Testis (tissue), 3 donors: Measurements from ENCODE around the gene COPB2. TPM values are rescaled to one million over a fixed set of nuclear protein-coding genes. Genes with fewer than 3 reads are reported as not detected.

Experiments used
- DNase-seq: peaks from one replicate; pipeline ENCODE4 v3.0.0-alpha.2; 2019
- H3K27ac ChIP-seq, 2 donors: fragments of 200-600 bp; sonication (generic); one replicate each; pipeline ENCODE4 v1.5.1; 2019
- H3K27me3 ChIP-seq: fragments of 200-600 bp; sonication (generic); one replicate; pipeline ENCODE4 v1.5.1; 2019
- H3K36me3 ChIP-seq: fragments of 200-600 bp; sonication (generic); one replicate; pipeline ENCODE4 v1.5.1; 2017; ENCODE audit warnings: low read depth; ENCODE audit errors: missing control alignments
- H3K4me1 ChIP-seq: fragments of 200-600 bp; sonication (generic); one replicate; pipeline ENCODE4 v1.5.1; 2019
- H3K4me3 ChIP-seq, 2 donors: fragments of 200-600 bp; sonication (generic); one replicate each; pipeline ENCODE4 v1.5.1; 2017 to 2019
- H3K9me3 ChIP-seq: fragments of 200-600 bp; sonication (generic); one replicate; pipeline ENCODE4 v1.5.1; 2017
- POLR2A ChIP-seq: fragments of 450-650 bp; IDR thresholded peaks from one replicate; pipeline ENCODE4 v1.6.1; 2017; ENCODE audit warnings: antibody characterized with exemption, mild to moderate bottlenecking, moderate library complexity
- WGBS, 2 donors: methylation state at CpG; one replicate each; pipeline ENCODE4 v1.1.5; 2018; 5-methylcytosine and 5-hydroxymethylcytosine counted together
- intact Hi-C: fragments of 100-400 bp; cut with DNase I; formaldehyde crosslinking; loops from one replicate; pipeline ENCODE4 v1.15.1; 2023; ENCODE audit warnings: low total_unique reads
- polyA plus RNA-seq: library from polyadenylated mRNA; stranded (reverse); fragments of 350-450 nt; fragmentation: Illumina TruSeq; extraction: RNeasy Lipid Tissue Mini Kit (QIAGEN cat#74804); gene quantifications from one replicate; pipeline ENCODE4 v1.2.3, GENCODE V29; 2014; ENCODE audit warnings: low read depth, low replicate concordance; ENCODE audit not compliant: insufficient read depth
- total RNA-seq, 2 donors: library from RNA; depleted of rRNA; stranded (reverse); fragments of >200 nt; gene quantifications; one replicate each; pipeline ENCODE4 v1.2.3, GENCODE V29; 2016
- TF ChIP-seq, protein P1 (sequence below), 3 experiments: fragments of 450-650 bp in 2 of 3; fragments of 200-600 bp in 1 of 3; sonication (generic) in 1 of 3; IDR thresholded peaks; one replicate each; pipeline ENCODE4 v1.5.1; 2016 to 2019; ENCODE audit warnings: antibody characterized with exemption in 3 of 3, mild to moderate bottlenecking in 2 of 3, moderate library complexity in 1 of 3

The COPB2 gene
- total and polyA plus RNA-seq, 3 donors from 2014 or later = 63.5 to 76.5 (median 73.8) TPM

DNA sequence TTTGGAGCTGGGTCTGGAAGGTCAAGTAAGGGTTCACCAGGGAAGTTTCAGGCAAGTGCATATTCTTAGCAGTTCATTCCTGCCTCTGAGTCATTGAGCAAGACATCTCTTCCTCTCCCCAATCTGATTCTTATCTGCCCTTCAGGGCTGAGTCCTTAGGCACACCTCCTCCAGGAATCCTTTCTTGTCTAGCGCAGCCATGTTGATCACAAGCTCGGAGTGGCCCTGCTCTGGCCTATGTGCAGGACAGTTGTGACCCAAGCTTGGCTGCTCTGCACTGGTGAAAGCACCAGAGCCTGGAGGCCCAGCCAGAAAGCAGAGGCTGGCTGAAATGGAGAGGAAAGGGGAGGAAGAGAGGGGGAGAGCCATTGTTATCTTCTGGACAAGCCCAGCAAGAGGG is 76.5 kb downstream of the COPB2 start:
- DNase-seq = no peak
- WGBS, 2 donors = 89 to 96% methylated on average over 2 of the region's 2 CpGs
- H3K27ac ChIP-seq = no peak overlapping the region
- no peak overlapping the region for H3K4me3 ChIP-seq
- TF ChIP-seq POLR2A = no peak
- TF ChIP-seq, protein P1, sequence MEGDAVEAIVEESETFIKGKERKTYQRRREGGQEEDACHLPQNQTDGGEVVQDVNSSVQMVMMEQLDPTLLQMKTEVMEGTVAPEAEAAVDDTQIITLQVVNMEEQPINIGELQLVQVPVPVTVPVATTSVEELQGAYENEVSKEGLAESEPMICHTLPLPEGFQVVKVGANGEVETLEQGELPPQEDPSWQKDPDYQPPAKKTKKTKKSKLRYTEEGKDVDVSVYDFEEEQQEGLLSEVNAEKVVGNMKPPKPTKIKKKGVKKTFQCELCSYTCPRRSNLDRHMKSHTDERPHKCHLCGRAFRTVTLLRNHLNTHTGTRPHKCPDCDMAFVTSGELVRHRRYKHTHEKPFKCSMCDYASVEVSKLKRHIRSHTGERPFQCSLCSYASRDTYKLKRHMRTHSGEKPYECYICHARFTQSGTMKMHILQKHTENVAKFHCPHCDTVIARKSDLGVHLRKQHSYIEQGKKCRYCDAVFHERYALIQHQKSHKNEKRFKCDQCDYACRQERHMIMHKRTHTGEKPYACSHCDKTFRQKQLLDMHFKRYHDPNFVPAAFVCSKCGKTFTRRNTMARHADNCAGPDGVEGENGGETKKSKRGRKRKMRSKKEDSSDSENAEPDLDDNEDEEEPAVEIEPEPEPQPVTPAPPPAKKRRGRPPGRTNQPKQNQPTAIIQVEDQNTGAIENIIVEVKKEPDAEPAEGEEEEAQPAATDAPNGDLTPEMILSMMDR (IDR thresholded peaks at IDR 0.05) = no peak
- no peaks in the 10 kb centered on the region for H3K9me3 ChIP-seq
- H3K27me3 ChIP-seq = no peaks in the 10 kb centered on the region
- no peaks in the 10 kb centered on the region for H3K36me3 ChIP-seq
- no peaks in the 10 kb centered on the region for H3K4me1 ChIP-seq
- intact Hi-C loops = no loop called here

DNA sequence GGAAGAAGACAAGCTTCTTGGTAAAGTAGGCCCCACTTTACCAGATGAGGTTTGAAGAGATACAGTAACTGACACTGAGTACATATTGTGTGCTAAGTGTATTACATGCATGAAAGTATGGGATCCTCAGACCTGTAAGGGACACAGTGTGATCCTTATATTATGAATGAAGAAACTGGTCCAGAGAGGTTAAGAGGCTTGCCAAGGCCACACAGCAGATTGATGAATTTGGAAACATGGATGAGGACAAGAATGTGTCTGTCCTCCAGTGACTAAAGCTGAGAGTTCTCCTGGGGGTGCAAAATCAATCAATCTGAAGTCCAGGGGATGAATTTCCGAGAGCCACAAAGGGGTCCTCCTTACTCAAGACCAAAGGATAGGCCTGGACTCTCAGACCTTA is 77.0 kb downstream of the COPB2 start:
- intact Hi-C loops = no loop called here
- no peaks in the 10 kb centered on the region for H3K4me1 ChIP-seq
- H3K27ac ChIP-seq = no peak overlapping the region
- no peaks in the 10 kb centered on the region for H3K27me3 ChIP-seq
- H3K9me3 ChIP-seq = no peaks in the 10 kb centered on the region
- DNase-seq = no peak
- TF ChIP-seq, protein P1 (IDR thresholded peaks at IDR 0.05) = no peak
- TF ChIP-seq POLR2A = no peak
- WGBS, 2 donors = 82 to 92% methylated on average over 1 of the region's 1 CpG
- H3K36me3 ChIP-seq = no peaks in the 10 kb centered on the region
- no peak overlapping the region for H3K4me3 ChIP-seq

DNA sequence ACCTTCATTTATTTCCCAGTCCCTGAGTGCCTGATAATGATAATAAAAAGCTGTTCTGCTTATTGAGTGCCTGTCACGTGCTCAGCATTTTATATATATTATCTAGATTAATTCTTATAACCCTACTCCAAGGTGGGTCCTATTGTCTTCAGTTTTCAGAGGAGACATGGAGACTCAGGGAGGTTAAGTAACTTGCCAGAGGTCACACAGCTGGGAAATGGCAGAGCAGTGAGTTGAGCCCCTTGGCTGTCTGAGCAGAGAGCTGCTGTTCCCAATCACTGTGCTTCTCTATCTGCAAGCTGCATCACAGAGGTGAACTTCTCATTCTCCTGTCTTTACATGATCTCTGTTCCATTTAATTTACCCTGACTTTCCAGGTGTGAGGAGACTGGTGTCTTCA is 77.9 kb downstream of the COPB2 start:
- H3K27me3 ChIP-seq = no peaks in the 10 kb centered on the region
- no peak for TF ChIP-seq POLR2A
- TF ChIP-seq, protein P1 (IDR thresholded peaks at IDR 0.05) = no peak
- H3K4me3 ChIP-seq = no peak overlapping the region
- DNase-seq = no peak
- intact Hi-C loops = no loop called here
- WGBS, 2 donors = 58 to 71% methylated on average over 1 of the region's 1 CpG
- H3K36me3 ChIP-seq = no peaks in the 10 kb centered on the region
- no peaks in the 10 kb centered on the region for H3K4me1 ChIP-seq
- H3K27ac ChIP-seq = no peak overlapping the region
- no peaks in the 10 kb centered on the region for H3K9me3 ChIP-seq

DNA sequence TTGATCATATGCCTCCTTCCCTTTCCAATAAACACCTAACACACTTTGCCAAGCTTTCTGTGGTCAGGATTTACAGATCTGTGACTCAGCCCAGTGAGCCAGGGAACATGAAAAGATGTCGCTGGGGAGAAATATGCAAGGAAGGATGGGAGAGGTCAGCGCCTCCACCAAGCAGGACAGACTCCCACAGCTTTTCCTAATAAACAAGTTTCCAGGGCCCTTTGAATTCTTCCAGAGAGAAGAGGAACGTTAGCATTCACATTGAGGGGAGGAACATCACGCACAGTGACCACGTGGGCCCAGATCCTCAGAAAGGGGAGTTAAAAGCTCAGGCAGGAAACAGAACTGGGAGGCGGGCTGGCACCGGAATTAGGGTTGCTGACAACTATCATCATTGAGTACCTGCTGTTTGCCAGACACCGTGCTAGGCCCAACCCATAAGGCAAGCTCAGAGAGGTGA is 78.9 kb downstream of the COPB2 start:
- no peaks in the 10 kb centered on the region for H3K27me3 ChIP-seq
- intact Hi-C loops = no loop called here
- H3K4me1 ChIP-seq = no peaks in the 10 kb centered on the region
- H3K36me3 ChIP-seq = no peaks in the 10 kb centered on the region
- TF ChIP-seq, protein P1 (IDR thresholded peaks at IDR 0.05) = no peak
- no peak for TF ChIP-seq POLR2A
- 73 to 78% methylated on average over 8 of the region's 8 CpGs for WGBS, 2 donors
- H3K27ac ChIP-seq = no peak overlapping the region
- H3K4me3 ChIP-seq = no peak overlapping the region
- no peaks in the 10 kb centered on the region for H3K9me3 ChIP-seq
- no peak for DNase-seq

DNA sequence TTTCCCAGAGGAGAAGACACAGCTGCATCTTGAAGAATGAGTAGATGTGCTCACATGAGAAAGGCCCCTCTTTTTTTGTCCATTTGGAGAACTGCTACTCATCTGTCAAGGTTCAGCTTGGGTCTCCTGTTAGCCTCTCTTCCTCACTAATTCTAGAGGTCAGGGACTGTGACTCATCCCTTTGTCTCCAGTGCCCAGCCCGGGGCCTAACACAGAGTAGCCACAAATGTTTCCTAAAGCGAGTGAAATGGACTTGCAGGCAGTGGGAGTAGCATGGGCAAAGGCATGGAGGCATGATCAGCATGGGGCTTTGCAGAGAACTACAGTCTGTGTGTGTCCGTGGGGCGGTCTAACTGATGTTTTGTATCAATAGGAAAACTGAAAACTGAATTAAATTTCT is 79.6 kb downstream of the COPB2 start:
- no peaks in the 10 kb centered on the region for H3K36me3 ChIP-seq
- no peaks in the 10 kb centered on the region for H3K27me3 ChIP-seq
- 81 to 85% methylated on average over 3 to 4 of the region's 4 CpGs for WGBS, 2 donors
- no peak overlapping the region for H3K27ac ChIP-seq
- no peak for DNase-seq
- no peak overlapping the region for H3K4me3 ChIP-seq
- TF ChIP-seq, protein P1 (IDR thresholded peaks at IDR 0.05) = no peak
- TF ChIP-seq POLR2A = no peak
- no peaks in the 10 kb centered on the region for H3K9me3 ChIP-seq
- intact Hi-C loops = no loop called here
- no peaks in the 10 kb centered on the region for H3K4me1 ChIP-seq
